Liver (tissue), 9 donors: ENCODE measurements around the gene ALK. TPM values are rescaled to one million over a fixed set of nuclear protein-coding genes. Genes with fewer than 3 reads are reported as not detected.

ENCODE experiments used
- DNase-seq: peaks from one replicate; pipeline ENCODE4 v3.0.0-alpha.2; 2017; ENCODE audit warnings: low spot score
- H3K27ac ChIP-seq, 2 donors: one replicate each; pipeline ENCODE4 v1.7.0; 2013; ENCODE audit warnings: inconsistent platforms in 2 of 2, low read length in 2 of 2, control low read depth in 1 of 2, low read depth in 1 of 2, mild to moderate bottlenecking in 1 of 2
- H3K27me3 ChIP-seq, 4 donors: one replicate each; pipeline versions ENCODE4 v1.6.1 to v1.7.0; 2013; ENCODE audit warnings: low read length in 3 of 4, inconsistent platforms in 1 of 4, mild to moderate bottlenecking in 1 of 4, moderate library complexity in 1 of 4; ENCODE audit not compliant: control insufficient read depth in 4 of 4, insufficient read depth in 4 of 4
- H3K36me3 ChIP-seq, 4 donors: one replicate each; pipeline versions ENCODE4 v1.6.1 to v1.7.0; 2013; ENCODE audit warnings: low read length in 3 of 4, mild to moderate bottlenecking in 3 of 4, low read depth in 1 of 4, moderate library complexity in 1 of 4; ENCODE audit not compliant: control insufficient read depth in 4 of 4, insufficient read depth in 3 of 4
- H3K4me1 ChIP-seq, 4 donors: one replicate each; pipeline versions ENCODE4 v1.6.1 to v1.7.0; 2013; ENCODE audit warnings: low read length in 3 of 4, mild to moderate bottlenecking in 3 of 4, moderate library complexity in 1 of 4; ENCODE audit not compliant: control insufficient read depth in 4 of 4, insufficient read depth in 4 of 4
- H3K4me3 ChIP-seq, 3 donors: one replicate each; pipeline versions ENCODE4 v1.6.1 to v1.7.0; 2013; ENCODE audit warnings: low read length in 3 of 3, control low read depth in 1 of 3, low read depth in 1 of 3, mild to moderate bottlenecking in 1 of 3
- H3K9ac ChIP-seq, 2 donors: one replicate each; pipeline ENCODE4 v1.7.0; 2013; ENCODE audit warnings: low read length in 2 of 2, mild to moderate bottlenecking in 2 of 2, moderate library complexity in 2 of 2, control low read depth in 1 of 2, low read depth in 1 of 2
- H3K9me3 ChIP-seq, 4 donors: one replicate each; pipeline versions ENCODE4 v1.6.1 to v1.7.0; 2013; ENCODE audit warnings: low read length in 3 of 4; ENCODE audit not compliant: control insufficient read depth in 4 of 4
- FOXA1 ChIP-seq: IDR thresholded peaks from 2 replicates; pipeline ENCODE4 v1.6.1; 2016; ENCODE audit warnings: antibody characterized with exemption
- FOXA2 ChIP-seq: IDR thresholded peaks from 2 replicates; pipeline ENCODE4 v1.6.1; 2016; ENCODE audit warnings: antibody characterized with exemption
- GABPA ChIP-seq, 2 donors: IDR thresholded peaks in 1 of 2; conservative IDR thresholded peaks in 1 of 2; 2 replicates each; pipeline ENCODE4 v1.6.1; 2016; ENCODE audit warnings: antibody characterized with exemption in 2 of 2, mild to moderate bottlenecking in 1 of 2, moderate library complexity in 1 of 2
- HNF4G ChIP-seq: IDR thresholded peaks from 2 replicates; pipeline ENCODE4 v1.6.1; 2016; ENCODE audit warnings: antibody characterized with exemption
- NR2F2 ChIP-seq: IDR thresholded peaks from 2 replicates; pipeline ENCODE4 v1.6.1; 2016; ENCODE audit warnings: antibody characterized with exemption
- RAD21 ChIP-seq, 2 donors: IDR thresholded peaks; 2 replicates each; pipeline ENCODE4 v1.6.1; 2016; ENCODE audit warnings: antibody characterized with exemption in 2 of 2, mild to moderate bottlenecking in 2 of 2
- SP1 ChIP-seq: IDR thresholded peaks from 2 replicates; pipeline ENCODE4 v1.6.1; 2018; ENCODE audit warnings: antibody characterized with exemption, mild to moderate bottlenecking
- YY1 ChIP-seq: IDR thresholded peaks from 2 replicates; pipeline ENCODE4 v1.6.1; 2016; ENCODE audit warnings: antibody characterized with exemption, mild to moderate bottlenecking
- WGBS: extraction: QIAGEN DNeasy Blood & Tissue Kit; methylation state at CpG from one replicate; pipeline ENCODE4 v1.1.7; 2013; 5-methylcytosine and 5-hydroxymethylcytosine counted together
- polyA plus RNA-seq, 2 donors: library from polyadenylated mRNA; stranded (reverse) in 1 of 2; unstranded in 1 of 2; fragments of 200-250 nt in 1 of 2; fragments of >200 nt in 1 of 2; fragmentation: Nextera tagmentation in 1 of 2; extraction: Ambion mirVana in 1 of 2; gene quantifications; one replicate each; pipeline versions ENCODE4 v1.2.1 to v1.2.3, GENCODE V29; 2013 to 2015
- total RNA-seq, 2 donors: library from RNA; depleted of rRNA; stranded (reverse); fragments of >200 nt; gene quantifications; one replicate each; pipeline ENCODE4 v1.2.3, GENCODE V29; 2014
- TF ChIP-seq, protein P1 (sequence below): IDR thresholded peaks from 2 replicates; pipeline ENCODE4 v1.6.1; 2016; ENCODE audit warnings: antibody characterized with exemption, mild to moderate bottlenecking
- TF ChIP-seq, protein P2 (sequence below): IDR thresholded peaks from 2 replicates; pipeline ENCODE4 v1.6.1; 2016; ENCODE audit warnings: antibody characterized with exemption
- TF ChIP-seq, protein P3 (sequence below): fragments of 150-350 bp; IDR thresholded peaks from 2 replicates; pipeline ENCODE4 v1.5.1; 2017; ENCODE audit warnings: improper control_type of control experiment, low read depth, low read length; ENCODE audit not compliant: missing input control
- donor health status: healthy.
- donor health status: healthy.
- donor health status: healthy.
- donor health status: healthy.
- donor health status: healthy.

Gene ALK
- total and polyA plus RNA-seq, 4 donors: under 0.01 TPM; not detected in 3

DNA sequence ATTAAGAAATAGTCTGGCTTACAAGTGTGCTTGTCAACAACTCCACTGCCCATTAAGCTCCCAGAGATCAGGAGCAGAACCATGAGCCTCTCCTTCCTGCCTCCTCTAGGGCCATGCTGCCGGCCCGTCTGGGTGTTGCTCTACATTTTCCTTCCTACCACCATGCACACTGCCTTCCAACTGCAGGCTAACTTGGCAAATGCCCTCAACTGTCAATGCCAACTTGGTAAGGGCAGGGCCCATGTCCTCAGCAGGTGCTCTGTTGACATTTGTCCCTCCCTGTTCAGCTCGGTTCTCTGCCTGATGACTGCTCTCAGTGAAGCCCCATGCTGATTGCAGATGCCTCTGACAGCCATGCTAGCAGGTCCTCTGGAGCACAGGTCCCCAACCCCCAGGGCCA, 345.2 kb downstream of the ALK start:
- Histone ChIP-seq H3K9ac (no peak overlapping the region), H3K4me3 (no peak overlapping the region), H3K27me3 (no peaks in the 10 kb centered on the region), H3K27ac (no peak overlapping the region), H3K9me3 (no peaks in the 10 kb centered on the region), H3K4me1 (peaks cover 0 to 4% (median 0%) of the 10 kb centered on the region in 4 donors), H3K36me3 (no peaks in the 10 kb centered on the region)
- DNase-seq: no peak
- TF ChIP-seq HNF4G (no peak), RAD21 (IDR thresholded peaks at IDR 0.05) (no peak), SP1 (no peak)
- 34% methylated on average over 3 of the region's 3 CpGs for WGBS

DNA sequence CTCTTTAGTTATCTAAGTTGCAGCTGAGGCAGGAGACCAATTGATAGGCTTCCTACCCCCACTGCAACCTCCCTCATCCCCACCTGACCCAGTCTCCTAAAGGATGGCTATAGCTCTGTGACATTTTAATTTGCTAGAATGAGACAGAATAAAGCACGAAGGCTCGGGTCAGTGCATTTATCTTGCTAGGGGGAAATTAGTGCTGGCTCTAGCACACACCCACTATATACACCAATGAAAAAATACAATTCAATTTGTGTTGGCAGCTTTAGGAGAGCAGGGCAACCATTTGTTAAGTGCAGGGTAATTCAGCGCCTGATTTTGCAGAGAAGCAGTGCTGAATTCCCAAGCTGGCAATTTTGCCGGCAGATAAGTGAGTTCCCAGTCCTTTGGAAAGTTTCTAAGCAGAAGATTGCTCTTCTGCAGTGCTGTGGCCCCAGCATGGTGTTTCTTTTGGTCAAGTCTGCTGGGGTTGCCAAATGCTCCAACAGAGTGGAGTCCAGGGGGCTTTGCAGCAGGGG, 346.0 kb downstream of the ALK start:
- no peak for TF ChIP-seq NR2F2
- TF ChIP-seq FOXA1: no peak
- TF ChIP-seq RAD21 (IDR thresholded peaks at IDR 0.05): no peak
- TF ChIP-seq, protein P1, sequence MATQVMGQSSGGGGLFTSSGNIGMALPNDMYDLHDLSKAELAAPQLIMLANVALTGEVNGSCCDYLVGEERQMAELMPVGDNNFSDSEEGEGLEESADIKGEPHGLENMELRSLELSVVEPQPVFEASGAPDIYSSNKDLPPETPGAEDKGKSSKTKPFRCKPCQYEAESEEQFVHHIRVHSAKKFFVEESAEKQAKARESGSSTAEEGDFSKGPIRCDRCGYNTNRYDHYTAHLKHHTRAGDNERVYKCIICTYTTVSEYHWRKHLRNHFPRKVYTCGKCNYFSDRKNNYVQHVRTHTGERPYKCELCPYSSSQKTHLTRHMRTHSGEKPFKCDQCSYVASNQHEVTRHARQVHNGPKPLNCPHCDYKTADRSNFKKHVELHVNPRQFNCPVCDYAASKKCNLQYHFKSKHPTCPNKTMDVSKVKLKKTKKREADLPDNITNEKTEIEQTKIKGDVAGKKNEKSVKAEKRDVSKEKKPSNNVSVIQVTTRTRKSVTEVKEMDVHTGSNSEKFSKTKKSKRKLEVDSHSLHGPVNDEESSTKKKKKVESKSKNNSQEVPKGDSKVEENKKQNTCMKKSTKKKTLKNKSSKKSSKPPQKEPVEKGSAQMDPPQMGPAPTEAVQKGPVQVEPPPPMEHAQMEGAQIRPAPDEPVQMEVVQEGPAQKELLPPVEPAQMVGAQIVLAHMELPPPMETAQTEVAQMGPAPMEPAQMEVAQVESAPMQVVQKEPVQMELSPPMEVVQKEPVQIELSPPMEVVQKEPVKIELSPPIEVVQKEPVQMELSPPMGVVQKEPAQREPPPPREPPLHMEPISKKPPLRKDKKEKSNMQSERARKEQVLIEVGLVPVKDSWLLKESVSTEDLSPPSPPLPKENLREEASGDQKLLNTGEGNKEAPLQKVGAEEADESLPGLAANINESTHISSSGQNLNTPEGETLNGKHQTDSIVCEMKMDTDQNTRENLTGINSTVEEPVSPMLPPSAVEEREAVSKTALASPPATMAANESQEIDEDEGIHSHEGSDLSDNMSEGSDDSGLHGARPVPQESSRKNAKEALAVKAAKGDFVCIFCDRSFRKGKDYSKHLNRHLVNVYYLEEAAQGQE: no peak
- no peak for TF ChIP-seq FOXA2
- no peak for TF ChIP-seq GABPA (IDR thresholded peaks at IDR 0.05 in 1 of 2, conservative IDR thresholded peaks at IDR 0.05 in 1 of 2)
- TF ChIP-seq, protein P2, sequence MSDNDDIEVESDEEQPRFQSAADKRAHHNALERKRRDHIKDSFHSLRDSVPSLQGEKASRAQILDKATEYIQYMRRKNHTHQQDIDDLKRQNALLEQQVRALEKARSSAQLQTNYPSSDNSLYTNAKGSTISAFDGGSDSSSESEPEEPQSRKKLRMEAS: no peak
- TF ChIP-seq, protein P3, sequence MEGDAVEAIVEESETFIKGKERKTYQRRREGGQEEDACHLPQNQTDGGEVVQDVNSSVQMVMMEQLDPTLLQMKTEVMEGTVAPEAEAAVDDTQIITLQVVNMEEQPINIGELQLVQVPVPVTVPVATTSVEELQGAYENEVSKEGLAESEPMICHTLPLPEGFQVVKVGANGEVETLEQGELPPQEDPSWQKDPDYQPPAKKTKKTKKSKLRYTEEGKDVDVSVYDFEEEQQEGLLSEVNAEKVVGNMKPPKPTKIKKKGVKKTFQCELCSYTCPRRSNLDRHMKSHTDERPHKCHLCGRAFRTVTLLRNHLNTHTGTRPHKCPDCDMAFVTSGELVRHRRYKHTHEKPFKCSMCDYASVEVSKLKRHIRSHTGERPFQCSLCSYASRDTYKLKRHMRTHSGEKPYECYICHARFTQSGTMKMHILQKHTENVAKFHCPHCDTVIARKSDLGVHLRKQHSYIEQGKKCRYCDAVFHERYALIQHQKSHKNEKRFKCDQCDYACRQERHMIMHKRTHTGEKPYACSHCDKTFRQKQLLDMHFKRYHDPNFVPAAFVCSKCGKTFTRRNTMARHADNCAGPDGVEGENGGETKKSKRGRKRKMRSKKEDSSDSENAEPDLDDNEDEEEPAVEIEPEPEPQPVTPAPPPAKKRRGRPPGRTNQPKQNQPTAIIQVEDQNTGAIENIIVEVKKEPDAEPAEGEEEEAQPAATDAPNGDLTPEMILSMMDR: no peak
- Histone ChIP-seq H3K4me1 (peaks cover 0 to 4% (median 0%) of the 10 kb centered on the region in 4 donors), H3K36me3 (no peaks in the 10 kb centered on the region), H3K9me3 (no peaks in the 10 kb centered on the region), H3K4me3 (no peak overlapping the region), H3K27me3 (no peaks in the 10 kb centered on the region), H3K27ac (no peak overlapping the region), H3K9ac (no peak overlapping the region)
- no peak for DNase-seq
- WGBS: 97% methylated on average over 4 of the region's 4 CpGs

DNA sequence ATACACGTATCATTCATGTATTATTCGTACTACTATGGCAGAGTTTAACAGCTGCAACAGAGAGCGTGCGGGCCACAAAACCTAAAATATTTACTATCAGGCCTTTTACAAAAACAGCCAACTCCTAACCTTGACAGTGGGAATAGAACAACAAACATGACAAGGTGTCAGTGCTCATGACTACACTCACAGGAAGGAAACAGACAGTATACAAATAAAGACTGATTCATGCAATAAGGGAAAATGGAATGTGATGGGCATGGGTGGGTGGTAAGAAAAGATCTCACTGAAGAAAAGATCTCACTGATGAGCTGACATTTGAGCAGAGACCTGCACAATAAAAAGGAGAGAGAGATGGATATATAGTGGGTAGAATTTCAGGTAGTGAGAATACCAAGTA, 347.8 kb downstream of the ALK start:
- Histone ChIP-seq H3K27me3 (no peaks in the 10 kb centered on the region), H3K4me1 (peaks cover 0 to 4% (median 0%) of the 10 kb centered on the region in 4 donors), H3K9me3 (no peaks in the 10 kb centered on the region), H3K4me3 (no peak overlapping the region), H3K27ac (no peak overlapping the region), H3K9ac (no peak overlapping the region), H3K36me3 (no peaks in the 10 kb centered on the region)
- TF ChIP-seq YY1: no peak
- DNase-seq: no peak
- 95% methylated on average over 4 of the region's 4 CpGs for WGBS
